ENCODE measurements around the gene UCHL3. TPM values are rescaled to one million over a fixed set of nuclear protein-coding genes. Genes with fewer than 3 reads are reported as not detected.

Gene UCHL3
- total and polyA plus RNA-seq, 4 donors = 21.1 to 25.8 (median 23.1) TPM

GRCh38 chr13:75514080-75514995 lies 35.3 kb upstream of the UCHL3 start:
- intact Hi-C loops (cut with DNase I) = no loop called here
- Histone ChIP-seq H3K9me3 (ENCODE audit: control insufficient read depth, low read length) (no peaks in the 10 kb centered on the region), H3K27ac (ENCODE audit: low read depth in 1 of 2, low read length in 2 of 2) (no peak overlapping the region), H3K4me3 (ENCODE audit: low read length in 2 of 2) (no peak overlapping the region), H3K4me1 (ENCODE audit: control insufficient read depth in 1 of 2, insufficient read depth in 2 of 2, low read length in 2 of 2) (no peaks in the 10 kb centered on the region), H3K27me3 (ENCODE audit: control insufficient read depth in 1 of 2, insufficient read depth in 2 of 2, low read length in 1 of 2) (no peaks in the 10 kb centered on the region), H3K36me3 (ENCODE audit: control insufficient read depth in 1 of 2, insufficient read depth in 2 of 2, low read length in 1 of 2) (no peaks in the 10 kb centered on the region)
- ATAC-seq (ENCODE audit: low FRiP score) (no peak), DNase-seq (no peak)
- WGBS, 2 donors = 85 to 87% methylated on average over 3 of the region's 3 CpGs

DNA sequence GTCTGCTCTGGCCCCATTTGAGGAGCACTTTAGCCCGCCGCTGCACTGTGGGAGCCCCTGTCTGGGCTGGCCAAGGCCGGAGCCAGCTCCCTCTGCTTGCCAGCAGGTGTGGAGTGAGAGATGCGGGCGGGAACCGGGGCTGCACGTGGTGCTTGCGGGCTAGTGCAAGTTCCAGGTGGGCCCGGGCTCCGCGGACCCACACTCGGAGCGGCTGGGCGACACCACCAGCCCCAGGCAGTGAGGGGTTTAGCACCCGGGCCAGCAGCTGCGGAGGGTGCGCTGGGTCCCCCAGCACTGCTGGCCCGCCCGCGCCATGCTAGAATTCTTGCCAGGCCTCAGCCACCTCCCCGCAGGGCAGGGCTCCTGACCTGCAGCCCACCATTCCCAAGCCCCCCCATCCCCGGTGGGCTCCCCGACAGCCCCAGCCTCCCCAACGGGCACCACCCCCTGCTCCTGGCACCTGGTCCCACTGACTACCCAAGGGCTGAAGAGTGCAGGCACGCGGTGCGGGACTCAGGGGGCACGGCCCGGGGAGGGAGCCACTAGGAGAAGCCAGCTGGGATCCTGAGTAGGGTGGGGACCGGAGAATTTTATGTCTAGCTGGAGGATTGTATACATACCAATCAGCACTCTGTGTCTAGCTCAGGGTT lies 31.0 kb upstream of the UCHL3 start:
- H3K27me3 ChIP-seq (ENCODE audit: control insufficient read depth in 1 of 2, insufficient read depth in 2 of 2, low read length in 1 of 2) = no peaks in the 10 kb centered on the region
- H3K27ac ChIP-seq (ENCODE audit: low read depth in 1 of 2, low read length in 2 of 2) = no peak overlapping the region
- H3K4me3 ChIP-seq (ENCODE audit: low read length in 2 of 2) = no peak overlapping the region
- H3K36me3 ChIP-seq (ENCODE audit: control insufficient read depth in 1 of 2, insufficient read depth in 2 of 2, low read length in 1 of 2) = no peaks in the 10 kb centered on the region
- intact Hi-C loops (cut with DNase I) = no loop called here
- no peaks in the 10 kb centered on the region for H3K9me3 ChIP-seq (ENCODE audit: control insufficient read depth, low read length)
- ATAC-seq (ENCODE audit: low FRiP score) (no peak), DNase-seq (peak in 1 of 2 donors; percentile 74)
- no peaks in the 10 kb centered on the region for H3K4me1 ChIP-seq (ENCODE audit: control insufficient read depth in 1 of 2, insufficient read depth in 2 of 2, low read length in 2 of 2)
- WGBS, 2 donors = 95 to 98% methylated on average over 28 to 30 of the region's 30 CpGs

- intact Hi-C loops (cut with DNase I) = no loop called here
- no peaks in the 10 kb centered on the region for H3K9me3 ChIP-seq (ENCODE audit: control insufficient read depth, low read length)
- no peaks in the 10 kb centered on the region for H3K36me3 ChIP-seq (ENCODE audit: control insufficient read depth in 1 of 2, insufficient read depth in 2 of 2, low read length in 1 of 2)
- no peak overlapping the region for H3K4me3 ChIP-seq (ENCODE audit: low read length in 2 of 2)
- ATAC-seq (ENCODE audit: low FRiP score) = no peak
- H3K27me3 ChIP-seq (ENCODE audit: control insufficient read depth in 1 of 2, insufficient read depth in 2 of 2, low read length in 1 of 2) = no peaks in the 10 kb centered on the region
- no peak for DNase-seq
- no peak overlapping the region for H3K27ac ChIP-seq (ENCODE audit: low read depth in 1 of 2, low read length in 2 of 2)
- no peaks in the 10 kb centered on the region for H3K4me1 ChIP-seq (ENCODE audit: control insufficient read depth in 1 of 2, insufficient read depth in 2 of 2, low read length in 2 of 2)
- 93 to 95% methylated on average over 3 of the region's 3 CpGs for WGBS, 2 donors
Measured at GRCh38 chr13:75521956-75522355, 27.6 kb upstream of the UCHL3 start.

GRCh38 chr13:75530549-75530961 lies 19.0 kb upstream of the UCHL3 start:
- no peak for ATAC-seq (ENCODE audit: low FRiP score)
- DNase-seq = no peak
- Histone ChIP-seq H3K27ac (ENCODE audit: low read depth in 1 of 2, low read length in 2 of 2) (no peak overlapping the region), H3K4me3 (ENCODE audit: low read length in 2 of 2) (no peak overlapping the region), H3K9me3 (ENCODE audit: control insufficient read depth, low read length) (no peaks in the 10 kb centered on the region), H3K36me3 (ENCODE audit: control insufficient read depth in 1 of 2, insufficient read depth in 2 of 2, low read length in 1 of 2) (no peaks in the 10 kb centered on the region), H3K4me1 (ENCODE audit: control insufficient read depth in 1 of 2, insufficient read depth in 2 of 2, low read length in 2 of 2) (no peaks in the 10 kb centered on the region), H3K27me3 (ENCODE audit: control insufficient read depth in 1 of 2, insufficient read depth in 2 of 2, low read length in 1 of 2) (no peaks in the 10 kb centered on the region)
- intact Hi-C loops (cut with DNase I) = no loop called here

GRCh38 chr13:75533861-75534260 lies 15.7 kb upstream of the UCHL3 start:
- H3K36me3 ChIP-seq (ENCODE audit: control insufficient read depth in 1 of 2, insufficient read depth in 2 of 2, low read length in 1 of 2) = no peaks in the 10 kb centered on the region
- intact Hi-C loops (cut with DNase I) = no loop called here
- H3K27me3 ChIP-seq (ENCODE audit: control insufficient read depth in 1 of 2, insufficient read depth in 2 of 2, low read length in 1 of 2) = no peaks in the 10 kb centered on the region
- H3K4me1 ChIP-seq (ENCODE audit: control insufficient read depth in 1 of 2, insufficient read depth in 2 of 2, low read length in 2 of 2) = no peaks in the 10 kb centered on the region
- DNase-seq = no peak
- no peaks in the 10 kb centered on the region for H3K9me3 ChIP-seq (ENCODE audit: control insufficient read depth, low read length)
- WGBS, 2 donors = 89 to 95% methylated on average over 1 of the region's 1 CpG
- ATAC-seq (ENCODE audit: low FRiP score) = no peak
- no peak overlapping the region for H3K4me3 ChIP-seq (ENCODE audit: low read length in 2 of 2)
- no peak overlapping the region for H3K27ac ChIP-seq (ENCODE audit: low read depth in 1 of 2, low read length in 2 of 2)

DNA sequence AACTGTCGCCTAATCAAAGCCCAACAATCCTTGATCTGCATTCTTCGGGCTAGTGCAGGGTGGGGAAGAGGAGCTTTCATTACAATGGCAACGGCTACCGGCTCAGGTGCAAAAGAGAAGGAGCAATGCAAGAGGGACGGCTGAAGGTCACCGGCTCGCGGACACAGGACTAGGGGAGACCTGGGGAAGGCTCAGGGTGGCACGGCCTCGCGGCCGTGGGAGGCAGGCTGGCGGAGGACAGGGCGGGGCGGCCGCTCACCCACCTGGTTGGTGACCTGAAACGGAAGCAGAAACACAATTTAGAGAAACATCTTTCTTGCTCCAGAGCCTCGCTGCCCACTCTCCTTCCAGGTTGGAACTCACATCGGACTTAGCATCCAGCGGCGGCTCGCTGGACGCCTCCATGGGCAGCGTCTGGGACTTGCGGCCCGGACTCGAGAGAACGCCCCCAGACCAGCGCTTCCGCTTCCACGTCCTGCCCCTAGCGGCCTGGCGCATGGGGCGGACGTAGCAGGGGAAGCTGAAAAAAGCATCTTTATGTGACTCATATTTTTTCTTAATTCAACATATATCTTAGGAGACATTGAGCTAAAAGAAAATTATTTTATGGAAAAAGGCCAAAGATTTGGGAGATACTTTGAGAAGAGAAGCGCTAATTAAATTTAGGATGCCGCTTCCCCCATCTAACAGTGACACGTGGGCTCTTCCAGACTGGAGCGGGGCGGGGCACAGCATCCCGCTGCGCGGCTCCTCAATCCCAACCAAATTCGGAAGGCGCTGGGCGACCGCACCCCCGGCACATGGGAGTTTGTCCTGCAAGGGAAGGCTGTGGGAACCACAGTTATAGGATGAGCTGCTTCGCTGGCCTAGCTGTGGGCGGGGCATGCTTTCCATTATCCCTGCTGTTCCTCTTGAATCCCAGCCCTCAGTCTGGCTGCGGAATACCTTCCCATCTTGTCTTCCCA lies 11.9 kb upstream of the UCHL3 start, which contains the start of gene COMMD6:
TSS of gene COMMD6 (minus strand) at position 441 of the 965 bp plus-strand sequence. CDS start at position 405, 36 bp downstream.
- 0 to 1% methylated on average over 51 of the region's 51 CpGs for WGBS, 2 donors
- intact Hi-C loops (cut with DNase I) = loop anchor here (5.0 kb wide), 1 partner anchor 55 kb away; the partner anchor contains the start of gene TBC1D4 (in 2 of the 2)
- Histone ChIP-seq H3K4me3 (ENCODE audit: low read length in 2 of 2) (peak within 1 kb of the TSS; percentile 73 to 78), H3K4me1 (ENCODE audit: control insufficient read depth in 1 of 2, insufficient read depth in 2 of 2, low read length in 2 of 2) (no peaks in the 10 kb centered on the region), H3K36me3 (ENCODE audit: control insufficient read depth in 1 of 2, insufficient read depth in 2 of 2, low read length in 1 of 2) (no peaks in the 10 kb centered on the region), H3K9me3 (ENCODE audit: control insufficient read depth, low read length) (no peaks in the 10 kb centered on the region), H3K27me3 (ENCODE audit: control insufficient read depth in 1 of 2, insufficient read depth in 2 of 2, low read length in 1 of 2) (no peaks in the 10 kb centered on the region), H3K27ac (ENCODE audit: low read depth in 1 of 2, low read length in 2 of 2) (peak within 1 kb of the TSS in 1 of 2 donors; percentile 8)
- ATAC-seq (ENCODE audit: low FRiP score) (peak; percentile 96), DNase-seq (peak; percentile 87 to 93)

DNA sequence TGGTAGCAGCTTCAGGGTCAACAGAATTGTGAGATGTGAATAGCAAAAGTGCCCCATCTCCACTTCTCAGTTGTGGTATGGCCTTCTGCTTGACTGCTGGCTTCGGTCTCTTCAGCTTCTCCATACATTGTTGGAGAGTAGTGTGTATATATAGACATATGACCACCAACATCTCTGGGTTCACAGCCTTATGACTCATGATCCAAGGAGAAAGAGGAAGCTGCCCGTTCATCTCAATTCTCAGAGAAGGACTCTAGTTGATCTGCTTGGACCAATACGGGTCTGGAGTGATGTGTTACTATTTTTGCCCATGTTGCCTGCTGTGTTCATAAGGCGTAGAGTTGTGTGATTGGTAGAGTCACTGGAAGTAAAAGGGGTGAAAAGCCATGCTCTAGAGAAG lies 8.3 kb upstream of the UCHL3 start:
- Histone ChIP-seq H3K36me3 (ENCODE audit: control insufficient read depth in 1 of 2, insufficient read depth in 2 of 2, low read length in 1 of 2) (no peaks in the 10 kb centered on the region), H3K4me1 (ENCODE audit: control insufficient read depth in 1 of 2, insufficient read depth in 2 of 2, low read length in 2 of 2) (no peaks in the 10 kb centered on the region), H3K4me3 (ENCODE audit: low read length in 2 of 2) (no peak overlapping the region), H3K27ac (ENCODE audit: low read depth in 1 of 2, low read length in 2 of 2) (no peak overlapping the region), H3K9me3 (ENCODE audit: control insufficient read depth, low read length) (no peaks in the 10 kb centered on the region), H3K27me3 (ENCODE audit: control insufficient read depth in 1 of 2, insufficient read depth in 2 of 2, low read length in 1 of 2) (no peaks in the 10 kb centered on the region)
- DNase-seq (no peak), ATAC-seq (ENCODE audit: low FRiP score) (no peak)
- 74 to 81% methylated on average over 4 of the region's 4 CpGs for WGBS, 2 donors
- intact Hi-C loops (cut with DNase I) = no loop called here

- no peak overlapping the region for H3K4me3 ChIP-seq (ENCODE audit: low read length in 2 of 2)
- intact Hi-C loops (cut with DNase I) = no loop called here
Measured at GRCh38 chr13:75541961-75542360, 7.6 kb upstream of the UCHL3 start.

More at GRCh38 chr13:75541961-75542360, 7.6 kb upstream of the UCHL3 start:
- Histone ChIP-seq H3K36me3 (ENCODE audit: control insufficient read depth in 1 of 2, insufficient read depth in 2 of 2, low read length in 1 of 2) (no peaks in the 10 kb centered on the region), H3K9me3 (ENCODE audit: control insufficient read depth, low read length) (no peaks in the 10 kb centered on the region), H3K27ac (ENCODE audit: low read depth in 1 of 2, low read length in 2 of 2) (no peak overlapping the region), H3K27me3 (ENCODE audit: control insufficient read depth in 1 of 2, insufficient read depth in 2 of 2, low read length in 1 of 2) (no peaks in the 10 kb centered on the region), H3K4me1 (ENCODE audit: control insufficient read depth in 1 of 2, insufficient read depth in 2 of 2, low read length in 2 of 2) (no peaks in the 10 kb centered on the region)
- 97 to 100% methylated on average over 1 of the region's 1 CpG for WGBS, 2 donors
- no peak for ATAC-seq (ENCODE audit: low FRiP score)
- DNase-seq = no peak
